OCI-LY1 (cell line): ENCODE data around the gene RBM45.

Experiments
- H2AFZ ChIP-seq: fragments of 200-600 bp; sonication (generic), shearing (Covaris generic); 2 replicates; pipeline ENCODE4 v1.6.0; 2014; ENCODE audit warnings: antibody characterized with exemption, mild to moderate bottlenecking, low read length
- H3F3A ChIP-seq: fragments of 200-600 bp; sonication (generic), shearing (Covaris generic); 2 replicates; pipeline ENCODE4 v1.6.0; 2014; ENCODE audit warnings: mild to moderate bottlenecking, antibody characterized with exemption, low read length, moderate library complexity; ENCODE audit not compliant: insufficient read depth
- H3K27ac ChIP-seq: fragments of 200-600 bp; sonication (generic); 2 replicates; pipeline ENCODE4 v1.5.1; 2014; ENCODE audit warnings: low read length, mixed run types, mild to moderate bottlenecking, low read depth; ENCODE audit not compliant: poor library complexity, severe bottlenecking
- H3K27me3 ChIP-seq: fragments of 200-600 bp; sonication (generic); 2 replicates; pipeline ENCODE4 v1.6.0; 2014; ENCODE audit warnings: antibody characterized with exemption, mild to moderate bottlenecking, low read length, moderate library complexity; ENCODE audit not compliant: insufficient read depth
- H3K36me3 ChIP-seq: fragments of 200-600 bp; sonication (generic); 2 replicates; pipeline ENCODE4 v1.6.1; 2014; ENCODE audit warnings: mild to moderate bottlenecking, antibody characterized with exemption, low read length, moderate library complexity, mixed read lengths; ENCODE audit not compliant: insufficient read depth
- H3K4me1 ChIP-seq: fragments of 200-600 bp; sonication (generic); 2 replicates; pipeline ENCODE4 v1.5.1; 2014; ENCODE audit warnings: mild to moderate bottlenecking, low read length, moderate library complexity; ENCODE audit not compliant: insufficient read depth, severe bottlenecking
- H3K4me2 ChIP-seq: fragments of 200-600 bp; sonication (generic), shearing (Covaris generic); 2 replicates; pipeline ENCODE4 v1.6.1; 2014; ENCODE audit warnings: low read length
- H3K4me3 ChIP-seq: fragments of 200-600 bp; sonication (generic); 2 replicates; pipeline ENCODE4 v1.5.1; 2014; ENCODE audit warnings: low read length, low read depth, mild to moderate bottlenecking, mixed read lengths; ENCODE audit not compliant: poor library complexity, severe bottlenecking
- H3K79me2 ChIP-seq: fragments of 200-600 bp; shearing (Covaris generic); 2 replicates; pipeline ENCODE4 v1.6.1; 2016; ENCODE audit warnings: mixed run types, low read length, mixed read lengths; ENCODE audit not compliant: insufficient read depth
- H3K9ac ChIP-seq: fragments of 200-600 bp; sonication (generic), shearing (Covaris generic); 2 replicates; pipeline ENCODE4 v1.6.1; 2014; ENCODE audit warnings: mild to moderate bottlenecking, low read length, mixed read lengths
- H3K9me2 ChIP-seq: fragments of 200-600 bp; sonication (generic), shearing (Covaris generic); 2 replicates; pipeline ENCODE4 v1.6.1; 2014; ENCODE audit warnings: low read depth, mild to moderate bottlenecking, low read length, mixed read lengths
- H3K9me3 ChIP-seq: fragments of 200-600 bp; shearing (Covaris generic); 2 replicates; pipeline ENCODE4 v1.6.1; 2014; ENCODE audit warnings: low read length, mixed read lengths
- H4K20me1 ChIP-seq: fragments of 200-600 bp; sonication (generic), shearing (Covaris generic); 2 replicates; pipeline ENCODE4 v1.6.0; 2016; ENCODE audit warnings: mild to moderate bottlenecking, low read length; ENCODE audit not compliant: insufficient read depth
- EZH2 ChIP-seq: fragments of 200-600 bp; sonication (generic), shearing (Covaris generic); IDR thresholded peaks from 2 replicates; pipeline ENCODE4 v1.8.0; 2017; ENCODE audit warnings: borderline replicate concordance, mixed run types, mild to moderate bottlenecking, antibody characterized with exemption, low read length, moderate library complexity, mixed read lengths
- TF ChIP-seq, protein P1 (sequence below): fragments of 200-600 bp; sonication (generic), shearing (Covaris generic); IDR thresholded peaks from 2 replicates; pipeline ENCODE4 v1.5.1; 2017; ENCODE audit warnings: mild to moderate bottlenecking, antibody characterized with exemption, low read length, moderate library complexity, mixed read lengths

RBM45 gene

DNA sequence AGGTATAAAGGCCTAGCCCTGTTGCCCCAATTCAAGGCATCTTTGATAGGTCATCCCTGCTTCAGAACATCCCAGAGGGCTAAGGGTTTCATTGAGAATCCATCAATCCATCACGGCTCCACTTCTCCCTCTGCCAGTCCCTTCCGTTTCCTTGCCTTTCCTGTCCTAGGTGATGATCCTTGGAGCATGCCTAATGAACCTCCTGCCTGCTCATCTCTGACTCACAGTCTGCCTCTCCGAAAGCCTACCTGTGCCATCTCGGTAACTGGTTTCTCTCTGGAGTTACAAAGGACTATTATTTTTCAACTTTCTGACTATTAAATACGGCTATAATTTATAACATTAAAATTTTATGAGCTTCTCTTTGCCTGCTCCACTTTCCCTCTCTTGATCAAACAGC, 45.3 kb downstream of the RBM45 start:
- H4K20me1 ChIP-seq, result no peaks in the 10 kb centered on the region
- H3K4me3 ChIP-seq, result no peak overlapping the region
- H3K4me1 ChIP-seq, result no peaks in the 10 kb centered on the region
- H3K36me3 ChIP-seq, result no peaks in the 10 kb centered on the region
- no peaks in the 10 kb centered on the region for H3K79me2 ChIP-seq
- H3K9me2 ChIP-seq, result no peaks in the 10 kb centered on the region
- TF ChIP-seq, protein P1, sequence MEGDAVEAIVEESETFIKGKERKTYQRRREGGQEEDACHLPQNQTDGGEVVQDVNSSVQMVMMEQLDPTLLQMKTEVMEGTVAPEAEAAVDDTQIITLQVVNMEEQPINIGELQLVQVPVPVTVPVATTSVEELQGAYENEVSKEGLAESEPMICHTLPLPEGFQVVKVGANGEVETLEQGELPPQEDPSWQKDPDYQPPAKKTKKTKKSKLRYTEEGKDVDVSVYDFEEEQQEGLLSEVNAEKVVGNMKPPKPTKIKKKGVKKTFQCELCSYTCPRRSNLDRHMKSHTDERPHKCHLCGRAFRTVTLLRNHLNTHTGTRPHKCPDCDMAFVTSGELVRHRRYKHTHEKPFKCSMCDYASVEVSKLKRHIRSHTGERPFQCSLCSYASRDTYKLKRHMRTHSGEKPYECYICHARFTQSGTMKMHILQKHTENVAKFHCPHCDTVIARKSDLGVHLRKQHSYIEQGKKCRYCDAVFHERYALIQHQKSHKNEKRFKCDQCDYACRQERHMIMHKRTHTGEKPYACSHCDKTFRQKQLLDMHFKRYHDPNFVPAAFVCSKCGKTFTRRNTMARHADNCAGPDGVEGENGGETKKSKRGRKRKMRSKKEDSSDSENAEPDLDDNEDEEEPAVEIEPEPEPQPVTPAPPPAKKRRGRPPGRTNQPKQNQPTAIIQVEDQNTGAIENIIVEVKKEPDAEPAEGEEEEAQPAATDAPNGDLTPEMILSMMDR, result no peak
- no peak for TF ChIP-seq EZH2
- no peak overlapping the region for H3K27ac ChIP-seq
- H3K4me2 ChIP-seq, result no peak overlapping the region
- H3K9me3 ChIP-seq, result no peaks in the 10 kb centered on the region
- H3K27me3 ChIP-seq, result no peaks in the 10 kb centered on the region
- no peak overlapping the region for H3K9ac ChIP-seq
- H2AFZ ChIP-seq, result no peak overlapping the region
- no peaks in the 10 kb centered on the region for H3F3A ChIP-seq

DNA sequence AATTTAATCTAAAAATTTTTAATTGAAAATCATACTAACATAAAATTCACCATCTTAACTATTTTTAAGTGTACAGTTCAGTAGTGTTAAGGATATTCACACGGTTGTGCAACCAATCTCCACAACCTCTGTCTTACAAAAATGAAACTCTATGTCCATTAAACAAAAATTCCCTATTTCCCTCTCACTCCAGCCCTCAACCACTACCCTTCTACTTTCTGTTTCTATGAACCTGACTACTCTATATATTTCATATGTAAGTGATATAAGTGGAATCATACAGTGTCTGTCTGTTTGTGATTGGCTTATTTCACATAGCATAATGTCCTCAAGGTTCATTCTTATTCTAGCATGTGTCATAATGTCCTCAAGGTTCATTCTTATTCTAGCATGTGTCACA, 47.7 kb downstream of the RBM45 start:
- TF ChIP-seq, protein P1, result no peak
- no peak for TF ChIP-seq EZH2
- Histone ChIP-seq H3K9me2 (no peaks in the 10 kb centered on the region), H3K9me3 (no peaks in the 10 kb centered on the region), H3K9ac (no peak overlapping the region), H3K4me2 (no peak overlapping the region), H2AFZ (no peak overlapping the region), H3F3A (no peaks in the 10 kb centered on the region), H3K79me2 (no peaks in the 10 kb centered on the region), H3K27me3 (no peaks in the 10 kb centered on the region), H3K36me3 (no peaks in the 10 kb centered on the region), H3K4me3 (no peak overlapping the region), H4K20me1 (no peaks in the 10 kb centered on the region), H3K27ac (no peak overlapping the region), H3K4me1 (no peaks in the 10 kb centered on the region)

DNA sequence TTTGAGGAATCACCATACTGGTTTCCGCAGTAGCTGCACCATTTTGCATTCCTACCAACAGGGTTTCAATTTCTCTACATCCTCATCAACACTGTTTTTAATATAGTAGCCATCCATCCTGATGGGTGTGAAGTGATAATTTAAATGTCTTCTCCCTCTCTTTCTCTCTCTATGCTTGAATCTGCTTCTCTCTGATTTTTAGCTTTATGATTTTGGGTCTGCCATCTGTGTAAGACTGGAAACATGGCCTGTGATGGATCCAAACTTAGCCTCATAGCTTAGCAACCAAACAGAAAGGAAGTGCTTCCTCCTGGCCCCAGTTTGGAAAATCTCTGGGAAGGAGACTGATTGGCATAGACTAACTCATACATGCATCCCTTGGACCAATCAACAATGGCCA, 48.4 kb downstream of the RBM45 start:
- Histone ChIP-seq H3K4me1 (no peaks in the 10 kb centered on the region), H2AFZ (no peak overlapping the region), H3K36me3 (no peaks in the 10 kb centered on the region), H3K4me2 (no peak overlapping the region), H3K27ac (no peak overlapping the region), H3K27me3 (no peaks in the 10 kb centered on the region), H3K9ac (no peak overlapping the region), H3K79me2 (no peaks in the 10 kb centered on the region), H4K20me1 (no peaks in the 10 kb centered on the region), H3K9me3 (no peaks in the 10 kb centered on the region), H3K9me2 (no peaks in the 10 kb centered on the region), H3F3A (no peaks in the 10 kb centered on the region), H3K4me3 (no peak overlapping the region)
- TF ChIP-seq, protein P1, result no peak
- TF ChIP-seq EZH2, result no peak
